H7 (cell line): ENCODE data around the gene HDAC7. TPM values are rescaled to one million over a fixed set of nuclear protein-coding genes. Genes with fewer than 3 reads are reported as not detected.
A peak's percentile ranks its signal among the peaks of the same experiment; 100 is the strongest.

Experiments used
- DNase-seq: peaks from one replicate; pipeline ENCODE4 v3.0.0; 2012
- H3K27me3 ChIP-seq: 2 replicates; pipeline ENCODE4 v1.6.0; 2011; ENCODE audit warnings: mild to moderate bottlenecking, low read length; ENCODE audit not compliant: control insufficient read depth, insufficient read depth
- H3K36me3 ChIP-seq: replicated peaks from 2 replicates; pipeline ENCODE4 v1.5.1; 2011; ENCODE audit warnings: low read length; ENCODE audit not compliant: control insufficient read depth, insufficient read depth
- H3K4me3 ChIP-seq: 2 replicates; pipeline ENCODE4 v1.5.1; 2011; ENCODE audit warnings: low read depth, mild to moderate bottlenecking, control low read depth, low read length, moderate library complexity; ENCODE audit not compliant: insufficient read depth
- total RNA-seq: library from RNA; depleted of rRNA; stranded (reverse); fragments of >200 nt; shearing (Covaris generic); gene quantifications from 2 replicates; pipeline ENCODE4 v1.2.3, GENCODE V29; 2014

Gene HDAC7
- total RNA-seq, 1 experiment from 2014 or later, result 45.2 TPM

GRCh38 chr12:47779943-47780504 is 39.7 kb downstream of the HDAC7 start:
- Histone ChIP-seq H3K36me3 (peaks cover 8% of the 10 kb centered on the region), H3K27me3 (no peaks in the 10 kb centered on the region; the same call in 1 of the 2 replicates), H3K4me3 (no peak overlapping the region)
- DNase-seq, result peak; percentile 72

- Histone ChIP-seq H3K4me3 (no peak overlapping the region), H3K36me3 (peaks cover 6% of the 10 kb centered on the region; the same call in 1 of the 2 replicates), H3K27me3 (peaks cover 3% of the 10 kb centered on the region; the same call in 1 of the 2 replicates)
- peak; percentile 95 for DNase-seq
These were observed 40.3 kb downstream of the HDAC7 start for GRCh38 chr12:47779301-47779942.

GRCh38 chr12:47778881-47779280 is 40.8 kb downstream of the HDAC7 start:
- Histone ChIP-seq H3K36me3 (peaks cover 4% of the 10 kb centered on the region; the same call in 1 of the 2 replicates), H3K4me3 (no peak overlapping the region), H3K27me3 (peaks cover 6% of the 10 kb centered on the region)
- DNase-seq, result peak; percentile 72

GRCh38 chr12:47777741-47778558 is 41.8 kb downstream of the HDAC7 start:
- DNase-seq, result no peak
- H3K27me3 ChIP-seq, result peaks cover 11% of the 10 kb centered on the region
- 0 out of 2 replicates have a peak, but pooled peaks cover under 1% of the 10 kb centered on the region for H3K36me3 ChIP-seq
- H3K4me3 ChIP-seq, result no peak overlapping the region

GRCh38 chr12:47777151-47777550 is 42.6 kb downstream of the HDAC7 start:
- H3K4me3 ChIP-seq, result no peak overlapping the region
- peaks cover 11% of the 10 kb centered on the region for H3K27me3 ChIP-seq
- no peak for DNase-seq
- H3K36me3 ChIP-seq, result no peaks in the 10 kb centered on the region

- Histone ChIP-seq H3K4me3 (no peak overlapping the region), H3K36me3 (no peaks in the 10 kb centered on the region), H3K27me3 (peaks cover 11% of the 10 kb centered on the region)
- no peak for DNase-seq
These were observed 43.1 kb downstream of the HDAC7 start for GRCh38 chr12:47776471-47777143.

GRCh38 chr12:47775100-47775911 is 44.4 kb downstream of the HDAC7 start:
- Histone ChIP-seq H3K4me3 (no peak overlapping the region), H3K27me3 (peaks cover 11% of the 10 kb centered on the region), H3K36me3 (no peaks in the 10 kb centered on the region)
- no peak for DNase-seq

- Histone ChIP-seq H3K36me3 (no peaks in the 10 kb centered on the region), H3K4me3 (no peak overlapping the region), H3K27me3 (peaks cover 11% of the 10 kb centered on the region)
- no peak for DNase-seq
These were observed 45.0 kb downstream of the HDAC7 start for GRCh38 chr12:47774663-47775062.

- peak; percentile 78 for DNase-seq
- H3K27me3 ChIP-seq, result peaks cover 11% of the 10 kb centered on the region
- peak overlapping the region; percentile 68 for H3K4me3 ChIP-seq
- no peaks in the 10 kb centered on the region for H3K36me3 ChIP-seq
These were observed 45.7 kb downstream of the HDAC7 start for GRCh38 chr12:47773858-47774580.

GRCh38 chr12:47773062-47773857 is 46.4 kb downstream of the HDAC7 start, which contains the start of gene SLC48A1:
Gene SLC48A1, plus strand, starts transcription at chr12:47773238. Its CDS starts 67 bp downstream, at chr12:47773305.
- H3K36me3 ChIP-seq, result no peaks in the 10 kb centered on the region
- H3K27me3 ChIP-seq, result peaks cover 11% of the 10 kb centered on the region
- peak within 1 kb of the TSS; percentile 68 for H3K4me3 ChIP-seq
- DNase-seq, result peak; percentile 98

GRCh38 chr12:47772738-47773061 is 47.0 kb downstream of the HDAC7 start:
- Histone ChIP-seq H3K4me3 (peak overlapping the region; percentile 24), H3K27me3 (peaks cover 11% of the 10 kb centered on the region), H3K36me3 (no peaks in the 10 kb centered on the region)
- DNase-seq, result no peak

GRCh38 chr12:47772094-47772660 is 47.5 kb downstream of the HDAC7 start:
- H3K27me3 ChIP-seq, result peaks cover 11% of the 10 kb centered on the region
- H3K4me3 ChIP-seq, result peak overlapping the region; percentile 24; the same call in 1 of the 2 replicates
- no peak for DNase-seq

More at GRCh38 chr12:47772094-47772660, 47.5 kb downstream of the HDAC7 start:
- H3K36me3 ChIP-seq, result no peaks in the 10 kb centered on the region
